HG02642 (cell line): ENCODE measurements around the gene ADTRP.

ENCODE experiments used
- ATAC-seq: cut with Tn5 transposase; IDR thresholded peaks from one replicate; pipeline ENCODE4 v1.9.1; 2021; ENCODE audit warnings: mild to moderate bottlenecking; ENCODE audit not compliant: unreplicated experiment, poor library complexity

The ADTRP gene

GRCh38 chr6:11778036-11778435, 567 bp downstream of the ADTRP start:
- ATAC-seq, result no peak

- no peak for ATAC-seq
Observed at GRCh38 chr6:11775791-11776409, 2.7 kb downstream of the ADTRP start.

- no peak for ATAC-seq
Observed at GRCh38 chr6:11774426-11774825, 4.2 kb downstream of the ADTRP start.

- ATAC-seq, result no peak
Observed at GRCh38 chr6:11773581-11773980, 5.0 kb downstream of the ADTRP start.

- no peak for ATAC-seq
Observed at GRCh38 chr6:11773013-11773412, 5.6 kb downstream of the ADTRP start.

GRCh38 chr6:11772109-11772825, 6.3 kb downstream of the ADTRP start:
- no peak for ATAC-seq

GRCh38 chr6:11771473-11772048, 7.0 kb downstream of the ADTRP start:
- no peak for ATAC-seq

- ATAC-seq, result no peak
Observed at GRCh38 chr6:11770546-11771466, 7.8 kb downstream of the ADTRP start.

GRCh38 chr6:11769811-11770545, 8.6 kb downstream of the ADTRP start:
- ATAC-seq, result no peak

- no peak for ATAC-seq
Observed at GRCh38 chr6:11769244-11769643, 9.4 kb downstream of the ADTRP start.

- ATAC-seq, result no peak
Observed at GRCh38 chr6:11767978-11768756, 10.4 kb downstream of the ADTRP start.

- ATAC-seq, result no peak
Observed at GRCh38 chr6:11767458-11767857, 11.1 kb downstream of the ADTRP start.

GRCh38 chr6:11766589-11767450, 11.8 kb downstream of the ADTRP start:
- ATAC-seq, result no peak

GRCh38 chr6:11766043-11766442, 12.6 kb downstream of the ADTRP start:
- ATAC-seq, result no peak

GRCh38 chr6:11764250-11764604, 14.4 kb downstream of the ADTRP start:
- no peak for ATAC-seq

- no peak for ATAC-seq
Observed at GRCh38 chr6:11763460-11764249, 14.9 kb downstream of the ADTRP start.

GRCh38 chr6:11762794-11763459, 15.7 kb downstream of the ADTRP start:
- ATAC-seq, result no peak
